Stimulated activated naive CD8-positive, alpha-beta T cell treated with anti-CD3 and anti-CD28 coated beads, Interleukin-15, Interleukin-2, amounts not matched to agents 100 ng/mL and 50 ng/mL, for 24 hours (primary cell): Measurements from ENCODE around the gene OTUD3.

ENCODE experiments used
- H3K27ac Mint-ChIP-seq: one replicate; pipeline ENCODE4 v1.8.0; 2021; ENCODE audit warnings: mild to moderate bottlenecking, mixed read lengths
- H3K27me3 Mint-ChIP-seq: one replicate; pipeline ENCODE4 v1.8.0; 2021; ENCODE audit warnings: mixed read lengths
- H3K36me3 Mint-ChIP-seq: one replicate; pipeline ENCODE4 v1.8.0; 2021; ENCODE audit warnings: low read depth, mixed read lengths
- H3K4me1 Mint-ChIP-seq: one replicate; pipeline ENCODE4 v1.8.0; 2021; ENCODE audit warnings: low read depth, mixed read lengths
- H3K4me3 Mint-ChIP-seq: one replicate; pipeline ENCODE4 v1.8.0; 2021; ENCODE audit warnings: mild to moderate bottlenecking, mixed read lengths
- H3K9me3 Mint-ChIP-seq: one replicate; pipeline ENCODE4 v1.8.0; 2021; ENCODE audit warnings: mixed read lengths

The OTUD3 gene

GRCh38 chr1:19941206-19941568 lies 59.0 kb downstream of the OTUD3 start:
- Mint-ChIP-seq H3K27ac (no peak overlapping the region), H3K36me3 (no peaks in the 10 kb centered on the region), H3K4me1 (peaks cover 3% of the 10 kb centered on the region), H3K4me3 (no peak overlapping the region), H3K9me3 (no peaks in the 10 kb centered on the region), H3K27me3 (peaks cover 2% of the 10 kb centered on the region)

GRCh38 chr1:19942088-19942487 lies 59.9 kb downstream of the OTUD3 start:
- no peak overlapping the region for H3K27ac Mint-ChIP-seq
- H3K9me3 Mint-ChIP-seq = no peaks in the 10 kb centered on the region
- no peak overlapping the region for H3K4me3 Mint-ChIP-seq
- no peaks in the 10 kb centered on the region for H3K36me3 Mint-ChIP-seq
- H3K4me1 Mint-ChIP-seq = peaks cover 6% of the 10 kb centered on the region
- H3K27me3 Mint-ChIP-seq = peaks cover 11% of the 10 kb centered on the region

GRCh38 chr1:19942657-19943056 lies 60.5 kb downstream of the OTUD3 start:
- Mint-ChIP-seq H3K4me3 (no peak overlapping the region), H3K36me3 (no peaks in the 10 kb centered on the region), H3K27ac (no peak overlapping the region), H3K4me1 (peaks cover 6% of the 10 kb centered on the region), H3K9me3 (no peaks in the 10 kb centered on the region), H3K27me3 (peaks cover 12% of the 10 kb centered on the region)

- H3K36me3 Mint-ChIP-seq = no peaks in the 10 kb centered on the region
- no peak overlapping the region for H3K4me3 Mint-ChIP-seq
- H3K27ac Mint-ChIP-seq = peak overlapping the region; percentile 12
- peaks cover 29% of the 10 kb centered on the region for H3K27me3 Mint-ChIP-seq
- H3K9me3 Mint-ChIP-seq = no peaks in the 10 kb centered on the region
- H3K4me1 Mint-ChIP-seq = peaks cover 9% of the 10 kb centered on the region
Measured at GRCh38 chr1:19945914-19946313, 63.7 kb downstream of the OTUD3 start.

- no peaks in the 10 kb centered on the region for H3K9me3 Mint-ChIP-seq
- peaks cover 29% of the 10 kb centered on the region for H3K27me3 Mint-ChIP-seq
- H3K4me3 Mint-ChIP-seq = no peak overlapping the region
- H3K4me1 Mint-ChIP-seq = peaks cover 9% of the 10 kb centered on the region
- H3K36me3 Mint-ChIP-seq = no peaks in the 10 kb centered on the region
- peak overlapping the region; percentile 12 for H3K27ac Mint-ChIP-seq
Measured at GRCh38 chr1:19946331-19946751, 64.1 kb downstream of the OTUD3 start.

- no peak overlapping the region for H3K4me3 Mint-ChIP-seq
- H3K36me3 Mint-ChIP-seq = no peaks in the 10 kb centered on the region
- H3K27ac Mint-ChIP-seq = no peak overlapping the region
- H3K4me1 Mint-ChIP-seq = peaks cover 9% of the 10 kb centered on the region
- H3K9me3 Mint-ChIP-seq = no peaks in the 10 kb centered on the region
- H3K27me3 Mint-ChIP-seq = peaks cover 30% of the 10 kb centered on the region
Measured at GRCh38 chr1:19946971-19947370, 64.8 kb downstream of the OTUD3 start.

- H3K4me1 Mint-ChIP-seq = peaks cover 9% of the 10 kb centered on the region
- no peak overlapping the region for H3K27ac Mint-ChIP-seq
- no peaks in the 10 kb centered on the region for H3K9me3 Mint-ChIP-seq
- H3K27me3 Mint-ChIP-seq = peaks cover 47% of the 10 kb centered on the region
- no peak overlapping the region for H3K4me3 Mint-ChIP-seq
- no peaks in the 10 kb centered on the region for H3K36me3 Mint-ChIP-seq
Measured at GRCh38 chr1:19949016-19949415, 66.8 kb downstream of the OTUD3 start.

GRCh38 chr1:19954059-19954458 lies 71.9 kb downstream of the OTUD3 start:
- Mint-ChIP-seq H3K27me3 (peaks cover 48% of the 10 kb centered on the region), H3K4me3 (no peak overlapping the region), H3K36me3 (no peaks in the 10 kb centered on the region), H3K9me3 (peaks cover 7% of the 10 kb centered on the region), H3K27ac (no peak overlapping the region), H3K4me1 (peaks cover 6% of the 10 kb centered on the region)

- Mint-ChIP-seq H3K9me3 (peaks cover 7% of the 10 kb centered on the region), H3K27ac (no peak overlapping the region), H3K27me3 (peaks cover 42% of the 10 kb centered on the region), H3K4me1 (peaks cover 6% of the 10 kb centered on the region), H3K4me3 (no peak overlapping the region), H3K36me3 (no peaks in the 10 kb centered on the region)
Measured at GRCh38 chr1:19955534-19956170, 73.5 kb downstream of the OTUD3 start.

- peaks cover 6% of the 10 kb centered on the region for H3K4me1 Mint-ChIP-seq
Measured at GRCh38 chr1:19957779-19958178, 75.6 kb downstream of the OTUD3 start.

GRCh38 chr1:19960591-19960990 lies 78.4 kb downstream of the OTUD3 start:
- Mint-ChIP-seq H3K4me3 (no peak overlapping the region), H3K27me3 (peaks cover 37% of the 10 kb centered on the region), H3K36me3 (no peaks in the 10 kb centered on the region), H3K27ac (no peak overlapping the region), H3K9me3 (peaks cover 3% of the 10 kb centered on the region), H3K4me1 (no peaks in the 10 kb centered on the region)

More at GRCh38 chr1:19957779-19958178, 75.6 kb downstream of the OTUD3 start:
- H3K27ac Mint-ChIP-seq = no peak overlapping the region
- H3K27me3 Mint-ChIP-seq = peaks cover 41% of the 10 kb centered on the region
- no peaks in the 10 kb centered on the region for H3K36me3 Mint-ChIP-seq
- peaks cover 7% of the 10 kb centered on the region for H3K9me3 Mint-ChIP-seq
- H3K4me3 Mint-ChIP-seq = no peak overlapping the region
